DOHH2 (cell line): Measurements from ENCODE around the gene SOX21.

ENCODE experiments used
- EZH2phosphoT487 ChIP-seq: fragments of 200-600 bp; sonication (generic); IDR thresholded peaks from 2 replicates; pipeline ENCODE4 v1.6.1; 2017; ENCODE audit warnings: borderline replicate concordance, mild to moderate bottlenecking, antibody characterized with exemption, low read length, moderate library complexity, mixed read lengths
- TF ChIP-seq, protein P1 (sequence below): fragments of 200-600 bp; sonication (generic); IDR thresholded peaks from one replicate; pipeline ENCODE4 v1.5.1; 2014; ENCODE audit warnings: antibody characterized with exemption, mild to moderate bottlenecking, low read depth, low read length; ENCODE audit not compliant: poor library complexity, severe bottlenecking

DNA sequence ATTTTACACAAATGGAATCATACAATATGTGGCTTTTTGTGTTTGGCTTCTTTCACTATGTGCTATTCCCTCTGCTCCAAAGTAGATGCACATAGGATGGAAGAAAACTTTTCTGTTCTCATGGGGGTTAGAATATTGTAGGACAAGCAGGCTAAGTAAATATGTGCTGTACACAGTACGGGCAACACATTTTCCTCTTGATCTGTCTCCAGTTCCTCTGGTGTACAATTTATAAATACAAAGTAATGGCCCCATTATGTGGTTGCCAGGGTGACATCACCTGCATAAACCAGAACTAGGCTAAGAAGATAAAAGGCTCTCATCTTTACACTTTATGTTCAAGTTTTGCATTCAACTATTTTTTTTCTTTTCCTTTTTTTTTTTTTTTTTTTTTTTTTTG, 41.0 kb upstream of the SOX21 start:
- TF ChIP-seq, protein P1, sequence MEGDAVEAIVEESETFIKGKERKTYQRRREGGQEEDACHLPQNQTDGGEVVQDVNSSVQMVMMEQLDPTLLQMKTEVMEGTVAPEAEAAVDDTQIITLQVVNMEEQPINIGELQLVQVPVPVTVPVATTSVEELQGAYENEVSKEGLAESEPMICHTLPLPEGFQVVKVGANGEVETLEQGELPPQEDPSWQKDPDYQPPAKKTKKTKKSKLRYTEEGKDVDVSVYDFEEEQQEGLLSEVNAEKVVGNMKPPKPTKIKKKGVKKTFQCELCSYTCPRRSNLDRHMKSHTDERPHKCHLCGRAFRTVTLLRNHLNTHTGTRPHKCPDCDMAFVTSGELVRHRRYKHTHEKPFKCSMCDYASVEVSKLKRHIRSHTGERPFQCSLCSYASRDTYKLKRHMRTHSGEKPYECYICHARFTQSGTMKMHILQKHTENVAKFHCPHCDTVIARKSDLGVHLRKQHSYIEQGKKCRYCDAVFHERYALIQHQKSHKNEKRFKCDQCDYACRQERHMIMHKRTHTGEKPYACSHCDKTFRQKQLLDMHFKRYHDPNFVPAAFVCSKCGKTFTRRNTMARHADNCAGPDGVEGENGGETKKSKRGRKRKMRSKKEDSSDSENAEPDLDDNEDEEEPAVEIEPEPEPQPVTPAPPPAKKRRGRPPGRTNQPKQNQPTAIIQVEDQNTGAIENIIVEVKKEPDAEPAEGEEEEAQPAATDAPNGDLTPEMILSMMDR, result no peak
- no peak for TF ChIP-seq EZH2phosphoT487
